IPS DF 19.7 (cell line): ENCODE data around the gene EMC10.
"Not testable (repeated sequence)": the region's sequence is repeated elsewhere in the genome, so short reads cannot be mapped to it uniquely, and the experiment has no call there.

Experiments used
- DNase-seq: peaks from one replicate; pipeline ENCODE4 v3.0.0-alpha.2; 2013; ENCODE audit warnings: low read depth, low spot score

Gene EMC10

DNA sequence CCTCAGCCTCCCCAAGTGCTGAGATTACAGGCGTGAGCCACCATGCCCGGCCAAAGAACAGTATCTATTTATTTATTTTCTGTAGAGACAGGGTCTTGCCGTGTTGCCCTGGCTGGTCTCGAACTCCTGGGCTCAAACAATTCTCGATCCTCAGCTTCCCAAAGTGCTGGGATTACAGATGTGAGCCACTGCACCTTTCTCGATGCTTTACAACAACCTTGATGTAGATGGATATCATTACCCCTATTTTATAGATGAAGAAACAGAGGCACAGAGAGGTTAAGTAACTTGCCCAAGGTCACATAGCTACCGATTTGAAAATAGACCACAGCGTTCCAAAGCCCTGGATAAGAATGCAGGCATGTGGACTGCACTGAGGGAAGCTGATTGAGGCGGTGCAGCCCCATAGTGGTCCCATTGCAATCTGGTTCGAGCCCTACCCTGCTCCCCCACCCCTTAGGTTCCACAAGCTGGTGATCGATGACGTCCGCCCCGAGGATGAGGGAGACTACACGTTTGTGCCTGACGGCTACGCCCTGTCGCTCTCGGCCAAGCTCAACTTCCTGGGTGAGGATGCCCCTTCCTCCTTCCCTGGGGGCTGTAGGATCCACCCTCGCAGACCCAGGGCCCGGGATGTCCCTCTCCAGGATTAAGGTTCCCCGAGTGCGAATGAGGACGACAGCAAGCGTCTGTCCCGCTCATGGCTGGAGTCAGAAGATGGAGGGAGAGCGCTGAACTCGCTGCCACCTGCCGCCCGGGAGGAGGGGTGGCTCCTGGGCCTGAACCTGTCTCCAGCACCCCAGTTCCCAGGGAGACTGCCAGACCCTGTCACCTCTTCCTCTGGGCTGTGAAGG lies 25.7 kb upstream of the EMC10 start:
- no peak for DNase-seq

DNA sequence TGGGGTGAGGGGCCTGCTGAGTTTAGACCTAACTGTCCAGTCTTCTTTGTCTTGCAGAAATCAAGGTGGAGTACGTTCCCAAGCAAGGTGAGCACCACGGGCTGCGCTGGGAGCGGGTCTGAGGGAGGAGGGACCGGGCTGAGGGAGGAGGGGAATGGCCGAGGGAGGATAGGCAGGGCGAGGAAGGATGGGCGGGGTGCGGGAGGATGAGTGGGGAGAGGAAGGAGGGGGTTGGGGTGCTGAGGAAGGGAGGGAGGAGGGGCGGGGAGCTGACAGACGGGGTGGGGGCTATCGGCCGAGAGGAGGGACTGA lies 25.1 kb upstream of the EMC10 start:
- no peak for DNase-seq

DNA sequence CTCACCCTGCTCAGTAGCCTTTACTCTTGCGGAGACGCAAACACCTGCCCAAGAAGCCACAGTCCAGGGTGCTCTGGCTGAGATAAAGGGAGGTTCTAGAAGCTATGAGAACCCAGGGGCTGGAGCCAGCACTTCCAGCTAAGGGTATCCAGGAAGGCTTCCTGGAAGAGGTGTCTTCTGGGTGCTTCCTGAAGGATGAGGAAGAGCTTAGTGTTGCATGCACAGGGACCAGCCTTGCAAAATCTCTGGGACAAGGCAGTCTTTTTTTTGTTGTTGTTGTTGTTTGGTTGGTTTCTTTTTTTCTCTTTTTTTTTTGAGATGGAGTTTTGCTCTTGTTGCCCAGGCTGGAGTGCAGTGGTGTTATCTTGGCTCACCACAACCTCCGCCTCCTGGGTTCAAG lies 23.1 kb upstream of the EMC10 start:
- no peak for DNase-seq

DNA sequence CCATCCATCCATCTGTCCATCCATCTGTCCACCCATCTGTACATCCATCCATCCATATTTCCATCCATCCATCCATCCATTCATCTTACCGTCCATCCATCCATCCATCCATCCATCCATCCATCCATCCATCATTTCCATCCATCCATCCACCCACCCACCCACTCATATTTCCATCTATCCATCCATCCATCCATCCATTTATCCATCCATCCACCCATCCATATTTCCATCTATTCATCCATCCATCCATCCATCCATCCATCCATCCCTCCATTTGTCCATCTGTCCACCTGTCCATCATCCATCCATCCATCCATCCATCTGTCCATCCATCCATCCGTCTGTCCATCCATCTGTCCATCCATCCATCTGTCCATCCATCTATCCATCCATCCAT lies 20.3 kb upstream of the EMC10 start:
- no peak for DNase-seq

DNA sequence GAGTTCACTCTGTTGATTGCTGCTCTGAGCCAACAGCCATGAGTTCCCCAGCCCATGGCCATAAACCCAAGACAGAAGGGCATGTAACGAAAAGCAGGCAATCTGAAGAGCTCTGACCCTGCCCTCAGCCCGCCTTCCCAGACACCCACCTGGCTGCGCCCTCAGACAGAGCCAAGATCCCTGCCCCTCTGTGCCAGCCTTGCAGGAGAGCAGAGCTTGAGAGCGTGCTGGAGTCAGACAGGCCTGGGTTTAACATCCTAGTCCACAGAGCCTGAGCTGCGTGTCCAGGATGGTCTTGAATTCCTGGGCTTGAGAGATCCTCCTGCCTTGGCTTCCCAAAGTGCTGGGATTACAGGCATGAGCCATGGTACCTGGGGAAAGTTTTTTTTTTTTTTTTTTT lies 19.0 kb upstream of the EMC10 start:
- DNase-seq = no peak

DNA sequence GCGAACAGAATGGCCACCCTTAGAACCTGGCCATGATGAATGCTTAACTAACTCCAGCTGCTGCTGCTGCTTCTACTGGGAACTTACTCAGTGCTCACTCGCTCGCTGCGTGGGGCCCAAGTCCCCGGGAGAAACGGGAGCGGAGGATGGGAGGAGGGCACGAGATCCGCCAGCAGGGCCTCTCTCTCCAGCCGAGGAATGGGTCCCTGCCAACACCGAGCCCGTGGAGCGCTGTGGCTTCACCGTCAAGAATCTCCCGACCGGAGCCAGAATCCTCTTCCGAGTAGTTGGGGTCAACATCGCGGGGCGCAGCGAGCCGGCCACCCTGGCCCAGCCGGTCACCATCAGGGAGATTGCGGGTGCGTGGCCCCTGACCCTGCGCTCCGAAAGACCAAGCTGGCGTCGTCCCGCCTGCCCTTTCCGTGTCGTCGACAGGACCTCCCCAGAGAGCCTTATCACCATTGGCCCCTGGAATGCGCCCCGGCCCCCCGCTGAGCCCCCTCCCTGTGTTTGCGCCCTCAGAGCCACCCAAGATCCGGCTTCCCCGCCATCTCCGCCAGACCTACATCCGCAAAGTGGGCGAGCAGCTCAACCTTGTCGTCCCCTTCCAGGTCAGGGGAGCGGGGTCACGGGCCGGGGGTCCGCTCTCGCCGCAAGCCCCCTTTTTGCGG lies 17.8 kb upstream of the EMC10 start:
- no peak for DNase-seq

DNA sequence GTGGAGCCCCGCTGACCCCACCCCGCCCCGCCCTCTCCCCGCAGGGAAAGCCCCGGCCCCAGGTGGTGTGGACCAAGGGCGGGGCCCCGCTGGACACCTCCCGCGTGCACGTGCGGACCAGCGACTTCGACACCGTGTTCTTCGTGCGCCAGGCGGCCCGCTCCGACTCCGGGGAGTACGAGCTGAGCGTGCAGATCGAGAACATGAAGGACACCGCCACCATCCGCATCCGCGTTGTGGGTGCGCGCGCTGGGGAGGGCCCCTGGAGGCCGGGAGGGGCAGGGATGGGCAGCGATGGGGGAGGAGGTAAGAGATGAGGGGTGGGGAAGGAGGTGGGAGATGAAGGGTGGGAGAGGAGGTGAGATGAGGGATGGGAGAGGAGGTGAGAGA lies 17.2 kb upstream of the EMC10 start:
- DNase-seq = no peak

DNA sequence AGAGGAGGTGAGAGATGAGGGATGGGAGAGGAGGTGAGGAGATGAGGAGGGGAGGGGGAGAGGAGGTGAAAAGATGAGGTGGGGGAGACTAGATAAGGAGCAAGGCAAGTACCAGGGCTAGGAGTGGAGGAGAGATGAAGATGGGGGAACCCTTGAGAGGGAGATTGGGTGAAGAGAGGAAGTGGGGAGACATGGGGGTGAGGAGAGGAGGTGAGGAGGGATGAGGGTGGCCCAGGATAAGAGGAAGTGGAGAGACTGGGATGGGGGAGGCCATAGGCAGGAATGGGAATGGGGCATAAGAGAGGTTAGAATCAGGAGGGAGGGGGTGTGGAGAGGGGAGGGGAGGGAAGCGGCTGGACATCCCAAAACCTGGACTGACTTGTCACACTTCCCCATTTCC lies 16.7 kb upstream of the EMC10 start:
- no peak for DNase-seq

DNA sequence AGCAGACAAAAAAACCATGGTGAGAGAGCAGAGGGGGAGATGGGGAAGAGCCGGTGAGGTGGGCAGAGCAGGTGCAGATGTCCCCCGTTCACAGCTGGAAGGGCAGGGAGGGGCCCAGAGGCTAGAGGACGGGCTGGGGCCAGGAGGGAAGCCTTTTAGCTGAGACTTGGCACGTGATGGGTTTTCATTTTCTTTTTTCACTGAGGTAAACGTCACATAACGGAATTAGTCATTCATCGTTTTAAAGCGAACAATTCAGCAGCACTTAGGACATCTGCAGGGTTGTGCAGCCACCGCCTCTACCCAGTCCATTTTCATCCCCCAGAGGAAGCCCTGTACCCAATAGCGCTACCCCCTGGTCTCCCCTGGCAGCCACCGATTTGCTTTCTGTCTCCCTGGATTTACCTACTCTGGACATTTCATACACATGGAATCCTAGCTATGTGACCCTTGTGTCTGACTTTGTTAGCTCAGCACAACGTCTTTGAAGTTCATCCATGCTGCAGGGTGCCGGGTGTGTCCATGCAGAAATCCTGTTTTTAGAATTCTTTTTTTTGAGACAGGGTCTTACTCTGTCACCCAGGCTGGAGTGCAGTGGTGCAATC lies 16.0 kb upstream of the EMC10 start:
- no peak for DNase-seq

DNA sequence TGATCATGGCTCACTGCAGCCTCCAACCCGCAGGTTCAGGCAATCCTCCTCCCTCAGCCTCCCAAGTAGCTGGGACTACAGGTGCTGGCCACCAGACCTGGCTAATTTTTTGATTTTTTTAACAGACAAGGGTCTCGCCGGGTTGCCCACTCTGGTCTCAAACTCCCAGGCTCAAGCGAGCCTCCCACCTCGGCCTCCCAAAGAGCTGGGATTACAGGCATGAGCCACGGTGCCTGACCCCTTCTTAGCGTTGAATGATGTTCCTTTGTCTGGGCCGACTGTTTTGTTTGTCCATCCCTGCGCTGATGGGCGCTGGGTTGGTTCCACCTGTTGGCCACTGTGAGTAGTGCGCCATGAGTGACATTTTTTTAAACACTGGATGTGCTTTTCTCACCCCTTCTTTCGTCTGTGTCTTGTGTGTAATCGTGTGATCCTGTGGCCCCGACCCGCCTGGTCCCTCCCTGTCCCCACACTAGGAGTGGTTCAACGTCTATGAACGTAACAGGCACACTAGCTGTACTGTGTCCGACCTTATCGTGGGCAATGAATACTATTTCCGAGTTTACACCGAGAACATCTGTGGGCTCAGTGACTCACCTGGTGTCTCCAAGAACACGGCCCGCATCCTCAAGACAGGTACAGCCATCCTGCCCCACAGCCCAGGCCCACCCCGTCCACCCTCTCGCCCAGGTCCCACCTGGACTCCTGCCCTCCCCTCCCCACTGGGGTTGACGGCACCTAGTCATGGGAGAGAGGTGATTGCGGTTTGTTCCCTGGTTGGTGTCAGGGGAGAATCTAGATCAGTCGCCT lies 15.0 kb upstream of the EMC10 start:
- no peak for DNase-seq

DNA sequence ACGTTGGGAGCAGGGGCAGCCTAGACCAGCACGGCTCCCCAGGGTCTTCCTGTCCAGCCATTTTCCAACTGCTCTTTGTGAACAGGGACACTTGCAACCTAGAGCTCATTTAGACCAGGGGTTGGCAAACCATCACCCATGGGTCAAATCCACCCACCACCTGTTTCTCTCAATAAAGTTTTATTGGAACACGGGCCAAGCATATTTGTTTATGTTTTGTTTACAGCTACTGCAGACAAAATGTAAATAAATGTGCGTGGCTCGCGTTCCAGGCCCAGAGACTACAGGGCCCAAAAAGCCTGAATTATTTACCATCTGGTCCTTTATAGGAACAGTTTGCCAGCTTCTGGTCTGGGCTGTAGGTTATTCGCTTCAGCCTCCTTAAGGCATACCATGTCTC lies 13.3 kb upstream of the EMC10 start:
- DNase-seq = no peak

DNA sequence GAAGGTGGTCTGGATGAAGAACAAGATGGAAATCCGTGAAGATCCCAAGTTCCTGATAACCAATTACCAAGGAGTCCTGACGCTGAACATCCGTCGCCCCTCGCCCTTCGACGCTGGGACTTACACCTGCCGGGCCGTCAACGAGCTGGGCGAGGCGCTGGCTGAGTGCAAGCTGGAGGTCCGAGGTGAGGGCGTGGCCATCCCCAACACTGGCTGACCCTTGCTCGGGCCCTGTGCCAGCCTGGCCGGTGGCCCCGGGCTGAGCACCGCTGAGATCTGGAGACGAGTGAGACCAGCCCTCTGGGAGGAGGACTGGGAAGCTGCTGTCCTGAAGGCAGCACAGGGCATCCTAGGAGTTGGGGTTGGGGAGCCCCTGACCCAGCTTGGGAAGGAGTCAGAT lies 12.0 kb upstream of the EMC10 start:
- no peak for DNase-seq

DNA sequence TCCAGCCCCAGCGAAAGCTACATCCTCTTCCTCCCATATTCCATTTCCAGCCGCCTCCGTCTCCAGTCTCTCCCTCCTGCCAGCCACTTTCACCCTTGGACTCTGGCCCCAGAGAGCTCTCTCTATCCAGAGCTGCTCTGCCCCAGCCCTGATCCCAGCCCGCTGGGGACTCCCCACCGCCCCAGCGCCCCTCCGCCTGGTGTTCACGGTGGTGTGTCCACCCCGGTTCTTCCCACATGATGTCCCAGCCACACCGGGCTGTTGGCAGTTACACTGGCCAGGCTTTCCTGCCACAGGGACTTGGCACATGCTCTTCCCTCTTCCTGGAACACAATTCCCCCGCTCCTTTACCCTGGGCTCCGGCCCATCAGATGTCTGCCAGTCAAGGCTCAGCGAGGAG lies 11.3 kb upstream of the EMC10 start:
- DNase-seq = no peak

DNA sequence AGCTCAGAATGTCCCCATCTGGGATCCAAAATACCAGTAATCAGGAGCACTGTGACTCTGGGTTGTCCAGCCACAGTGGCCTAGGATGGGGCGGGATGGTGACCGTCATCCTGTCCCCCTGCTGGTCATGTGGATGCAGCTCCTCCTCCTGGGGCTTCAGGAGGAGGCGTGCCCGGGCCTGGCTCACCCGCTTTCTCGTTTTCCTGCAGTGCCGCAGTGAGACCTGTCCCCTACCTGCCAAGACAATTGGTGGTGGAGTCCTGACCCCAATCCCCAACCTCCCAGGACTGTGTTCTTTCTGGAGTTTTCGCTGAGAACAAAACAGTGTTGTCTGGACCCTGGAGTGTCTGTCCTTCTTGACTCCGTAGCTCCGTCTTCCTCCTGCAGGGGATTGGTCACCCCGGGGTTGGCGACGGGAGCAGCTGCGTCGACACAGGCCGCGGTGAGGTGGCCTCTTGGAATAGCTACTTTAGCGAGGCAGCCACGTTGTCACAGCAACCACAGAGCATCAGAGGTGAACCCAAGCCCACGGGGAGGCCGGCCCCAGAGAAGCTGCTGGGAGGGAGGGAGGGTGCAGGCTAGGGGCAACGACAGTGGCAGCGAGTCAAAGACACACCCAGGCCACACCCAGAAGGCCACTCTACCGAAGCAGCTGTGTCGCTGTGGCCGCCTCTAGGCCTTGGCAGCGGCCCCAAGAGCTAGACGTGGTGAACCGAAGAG lies 10.2 kb upstream of the EMC10 start:
- peak; percentile 30 for DNase-seq

DNA sequence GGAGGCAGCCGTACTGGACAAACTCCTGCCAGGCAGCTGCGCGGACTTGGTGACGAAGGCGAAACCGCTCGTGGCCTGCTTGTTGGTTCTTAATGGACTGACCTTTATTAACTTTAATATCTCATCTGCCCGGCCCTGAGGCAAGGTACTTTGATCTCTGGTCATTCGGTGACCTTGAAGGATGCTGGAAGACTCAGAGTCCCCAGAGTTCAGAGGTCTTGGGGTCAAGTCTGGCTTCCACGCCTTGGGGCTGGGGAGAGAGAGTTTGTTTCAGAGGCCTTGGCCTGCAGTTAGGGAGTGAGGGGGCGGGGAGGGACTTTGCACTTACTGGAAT lies 9.6 kb upstream of the EMC10 start:
- no peak for DNase-seq

DNA sequence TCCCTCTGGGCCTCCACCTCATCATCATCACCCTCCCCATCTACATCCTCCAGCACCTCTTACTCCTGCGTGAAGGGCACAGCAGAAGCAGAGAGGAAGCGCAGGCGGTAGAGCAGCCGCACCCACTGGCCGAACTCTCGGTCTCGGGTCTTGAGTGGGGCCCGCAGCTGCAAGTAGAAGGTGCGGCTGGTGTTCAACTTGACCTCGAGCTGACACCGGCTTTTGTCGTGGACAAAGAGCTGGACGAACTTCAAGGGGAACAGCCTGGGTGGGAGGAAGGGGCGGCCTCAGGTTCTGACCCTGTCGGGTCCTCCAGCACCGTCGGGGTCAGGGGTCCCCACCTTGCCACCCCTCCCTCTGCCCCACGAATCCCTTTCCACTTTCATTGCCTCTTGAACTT lies 8.7 kb upstream of the EMC10 start:
- DNase-seq = no peak

DNA sequence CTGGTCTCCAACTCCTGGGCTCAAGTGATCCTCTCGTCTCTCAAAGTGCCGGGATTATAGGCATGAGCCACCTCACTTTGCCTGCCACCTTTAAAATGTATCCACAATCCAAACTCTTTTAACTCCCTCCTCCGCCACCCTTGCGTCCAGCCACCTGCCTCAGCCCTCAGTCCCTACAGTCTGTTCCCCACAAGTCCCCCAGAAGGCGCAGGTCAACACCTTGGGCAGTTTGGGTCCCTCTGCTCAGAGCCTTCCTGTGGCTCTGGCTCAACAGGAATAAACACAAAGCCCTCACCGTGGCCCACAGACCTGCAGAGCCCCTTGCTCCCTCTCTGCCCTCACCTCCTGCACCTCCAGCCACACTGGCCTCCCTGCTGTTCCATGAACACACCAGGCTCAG lies 7.5 kb upstream of the EMC10 start:
- no peak for DNase-seq

DNA sequence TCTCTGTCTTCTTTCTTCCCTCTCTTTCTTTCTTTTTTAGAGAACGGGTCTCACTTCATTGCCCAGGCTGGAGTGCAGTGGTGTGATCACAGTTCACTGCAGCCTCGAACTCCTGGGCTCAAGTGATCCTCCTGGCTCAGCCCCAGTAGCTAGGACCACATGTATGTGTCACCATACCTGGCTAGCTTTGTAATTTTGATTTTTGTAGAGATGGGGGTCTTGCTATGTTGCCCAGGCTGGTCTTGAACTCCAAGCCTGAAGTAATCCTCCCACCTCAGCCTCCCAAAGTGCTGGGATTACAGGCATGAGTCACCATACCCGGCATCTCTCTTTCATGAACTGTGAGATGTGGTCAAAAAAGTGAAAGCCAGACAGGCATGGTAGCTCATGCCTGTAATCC lies 3.0 kb upstream of the EMC10 start:
- not testable (repeated sequence) for DNase-seq

DNA sequence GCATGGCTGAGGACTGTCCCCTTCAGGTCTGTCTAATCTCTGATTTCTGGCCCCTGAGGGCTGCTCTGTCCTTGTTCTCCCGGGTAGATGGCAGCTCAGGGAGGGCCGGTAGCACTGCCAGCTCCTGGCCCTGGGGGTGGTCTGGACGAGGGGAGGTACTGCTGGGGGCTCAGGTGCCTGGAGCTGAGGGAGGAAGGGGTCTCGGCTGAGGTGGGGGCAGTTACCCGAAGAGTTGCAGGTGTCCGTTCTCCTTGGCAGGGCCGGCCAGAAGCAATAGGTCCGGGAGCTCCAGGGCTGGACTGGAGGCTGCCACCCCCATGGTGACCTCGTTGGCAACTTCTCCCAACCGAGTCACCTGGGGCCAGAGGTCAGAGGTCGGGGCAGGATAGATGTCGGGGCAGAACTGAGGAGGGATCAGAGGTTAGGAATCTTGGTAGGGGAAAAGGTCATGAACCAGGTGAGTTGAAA lies 1.2 kb upstream of the EMC10 start:
- DNase-seq = no peak

DNA sequence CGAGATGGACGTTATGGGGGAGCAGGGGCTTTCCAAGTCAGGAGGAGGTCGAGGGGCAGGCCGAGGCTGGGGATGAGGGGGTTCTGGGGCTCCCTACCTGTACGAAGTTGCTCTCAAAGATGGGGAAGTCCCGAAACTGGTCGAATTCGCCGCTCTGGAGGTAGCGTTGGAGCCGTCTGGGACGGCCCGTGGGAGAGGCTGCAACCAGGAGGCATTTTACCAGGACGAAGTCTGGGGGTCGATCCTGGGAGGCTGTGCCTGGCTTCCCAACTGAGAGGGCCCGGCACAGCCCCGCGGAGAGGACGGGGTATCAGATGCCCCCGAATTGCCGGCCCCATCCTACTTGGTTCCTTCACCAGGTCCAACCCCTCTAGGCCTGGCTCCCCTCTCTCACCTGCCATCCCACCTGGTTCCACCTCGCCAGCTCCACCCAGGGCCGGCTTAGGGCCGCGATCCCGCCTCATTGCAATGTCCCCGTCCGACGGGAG lies 527 bp upstream of the EMC10 start:
- DNase-seq = no peak

DNA sequence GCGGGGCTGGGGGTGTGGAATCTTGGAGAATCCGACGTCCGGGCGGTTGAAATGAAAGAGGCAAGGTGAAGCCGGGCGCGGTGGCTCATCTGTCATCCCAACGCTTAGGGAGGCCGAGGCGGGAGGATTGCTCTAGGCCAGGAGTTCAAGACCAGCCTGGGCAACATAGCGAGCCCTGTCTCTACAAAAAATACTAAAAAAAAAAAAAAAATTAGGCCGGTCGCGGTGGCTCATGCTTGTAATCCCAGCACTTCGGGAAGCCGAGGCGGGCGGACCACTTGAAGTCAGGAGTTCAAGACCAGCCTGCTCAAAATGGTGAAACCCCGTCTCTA lies 566 bp downstream of the EMC10 start:
- DNase-seq = no peak
